Measurements from ENCODE around the gene TEDDM1. TPM values are rescaled to one million over a fixed set of nuclear protein-coding genes. Genes with fewer than 3 reads are reported as not detected.

TEDDM1 gene
- total RNA-seq, 3 donors from 2014 or later: not detected

GRCh38 chr1:182391362-182392049, 9.0 kb downstream of the TEDDM1 start, which contains the start of gene GLUL:
GLUL (minus strand) TSS chr1:182391790; CDS start chr1:182388737, 3,053 bp downstream.
- intact Hi-C loops (cut with DNase I; ENCODE audit: low total_unique reads): loop anchor here (5.0 to 10.0 kb wide), 2 partner anchors 249 to 297 kb away; no protein-coding TSS in a partner anchor
- Histone ChIP-seq H3K4me3 (peak within 1 kb of the TSS; percentile 86 to 96 (median 90)), H3K9me3 (no peaks in the 10 kb centered on the region), H3K27ac (peak within 1 kb of the TSS; percentile 99), H3K4me1 (no peaks in the 10 kb centered on the region), H3K27me3 (no peaks in the 10 kb centered on the region), H3K36me3 (peaks cover 11% of the 10 kb centered on the region)
- TF ChIP-seq POLR2A (IDR thresholded peaks at IDR 0.05) (peak; percentile 97), CTCF (IDR thresholded peaks at IDR 0.05) (peak in 1 of 3 donors; percentile 14), POLR2AphosphoS5 (IDR thresholded peaks at IDR 0.05) (peak; percentile 91 to 99 (median 98))
- DNase-seq (ENCODE audit: low spot score in 2 of 2): peak; percentile 93 to 94

GRCh38 chr1:182391028-182391361, 9.5 kb downstream of the TEDDM1 start:
- TF ChIP-seq POLR2AphosphoS5 (IDR thresholded peaks at IDR 0.05) (no peak), CTCF (IDR thresholded peaks at IDR 0.05) (peak in 1 of 3 donors; percentile 38), POLR2A (IDR thresholded peaks at IDR 0.05) (no peak)
- peak overlapping the region; percentile 99 for H3K27ac ChIP-seq
- H3K4me1 ChIP-seq: peaks cover 0 to 2% of the 10 kb centered on the region in 2 donors
- H3K27me3 ChIP-seq: no peaks in the 10 kb centered on the region
- peaks cover 16% of the 10 kb centered on the region for H3K36me3 ChIP-seq
- H3K4me3 ChIP-seq: peak overlapping the region; percentile 86 to 96 (median 90)
- DNase-seq (ENCODE audit: low spot score in 2 of 2): no peak
- intact Hi-C loops (cut with DNase I; ENCODE audit: low total_unique reads): loop anchor here (5.0 to 10.0 kb wide), 2 partner anchors 249 to 296 kb away; no protein-coding TSS in a partner anchor
- H3K9me3 ChIP-seq: no peaks in the 10 kb centered on the region

- Histone ChIP-seq H3K27ac (peak overlapping the region; percentile 99), H3K36me3 (peaks cover 21% of the 10 kb centered on the region), H3K27me3 (no peaks in the 10 kb centered on the region), H3K9me3 (no peaks in the 10 kb centered on the region), H3K4me3 (peak overlapping the region; percentile 86 to 96 (median 90)), H3K4me1 (peaks cover 0 to 2% of the 10 kb centered on the region in 2 donors)
- TF ChIP-seq CTCF (IDR thresholded peaks at IDR 0.05) (no peak), POLR2A (IDR thresholded peaks at IDR 0.05) (peak; percentile 18), POLR2AphosphoS5 (IDR thresholded peaks at IDR 0.05) (peak; percentile 19 to 54 (median 23))
- peak; percentile 45 to 59 for DNase-seq (ENCODE audit: low spot score in 2 of 2)
- intact Hi-C loops (cut with DNase I; ENCODE audit: low total_unique reads): loop anchor here (5.0 to 10.0 kb wide), 2 partner anchors 247 to 295 kb away; no protein-coding TSS in a partner anchor
These were observed 10.8 kb downstream of the TEDDM1 start for GRCh38 chr1:182389619-182390047.

GRCh38 chr1:182388392-182389134, 11.9 kb downstream of the TEDDM1 start:
- no peak for DNase-seq (ENCODE audit: low spot score in 2 of 2)
- Histone ChIP-seq H3K27me3 (no peaks in the 10 kb centered on the region), H3K27ac (peak overlapping the region; percentile 99), H3K4me3 (peak overlapping the region; percentile 86 to 96 (median 90)), H3K4me1 (peaks cover 0 to 2% of the 10 kb centered on the region in 2 donors), H3K9me3 (no peaks in the 10 kb centered on the region), H3K36me3 (peaks cover 21% of the 10 kb centered on the region)
- intact Hi-C loops (cut with DNase I; ENCODE audit: low total_unique reads): no loop called here
- TF ChIP-seq CTCF (IDR thresholded peaks at IDR 0.05) (no peak), POLR2AphosphoS5 (IDR thresholded peaks at IDR 0.05) (peak in 1 of 3 donors; percentile 63)
